ENCODE results near the gene RAP2B. TPM values are rescaled to one million over a fixed set of nuclear protein-coding genes. Genes with fewer than 3 reads are reported as not detected.

The RAP2B gene
- polyA plus RNA-seq, 1 donor (not counting 4 experiments of a cell fraction or from before 2014, with no cell fraction given), result 20.1 TPM

DNA sequence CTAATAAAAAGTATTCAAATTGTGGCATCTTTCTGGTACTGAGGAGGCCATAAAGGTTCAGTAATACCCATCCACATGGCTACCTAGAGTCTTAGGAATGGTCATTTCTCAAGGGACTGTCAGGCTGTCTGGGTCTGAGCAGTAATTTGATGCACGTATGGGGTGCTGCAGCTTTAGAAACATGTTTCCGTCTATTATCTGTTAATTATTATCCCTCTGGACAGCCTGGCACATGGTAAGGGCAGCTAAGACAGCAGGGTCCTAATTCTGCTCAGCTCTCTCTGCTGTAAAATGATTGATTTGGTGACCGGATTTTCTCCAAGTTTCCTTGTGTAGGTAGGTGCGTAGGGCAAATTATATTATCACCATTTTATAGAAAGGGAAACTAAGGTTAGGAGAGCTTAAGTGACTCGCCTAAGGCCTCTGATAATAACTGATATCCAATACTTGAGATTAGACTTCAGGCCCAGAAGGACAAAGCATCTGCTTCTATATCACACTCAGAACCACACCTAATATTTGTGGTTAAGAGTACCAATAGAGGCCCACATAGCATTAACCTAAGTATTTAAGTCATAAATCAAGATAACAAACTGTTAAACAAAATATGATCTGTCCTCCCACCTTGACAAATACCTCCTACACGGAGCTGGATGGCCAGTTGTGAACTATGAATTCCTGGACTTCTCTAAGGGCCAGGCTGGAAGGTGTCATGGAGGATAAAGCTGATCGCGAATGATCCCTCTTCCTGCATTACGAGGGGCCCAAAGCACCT, 2.9 kb upstream of the RAP2B start:
- dilution Hi-C loops (cut with MboI; ENCODE audit: extremely low pct_ligation_motif_present, low sequenced_read_pairs), result no loop called here
- Histone ChIP-seq H3K27ac (ENCODE audit: control insufficient read depth, insufficient read depth, low read length) (peak overlapping the region; percentile 95), H3K36me3 (ENCODE audit: control insufficient read depth in 2 of 2, extremely low read depth in 1 of 2, insufficient read depth in 2 of 2, low read length in 2 of 2) (peaks cover 0 to 2% of the 10 kb centered on the region in 2 experiments), H3K4me3 (ENCODE audit: control insufficient read depth in 2 of 3, extremely low read depth in 1 of 3, insufficient read depth in 2 of 3, low read depth in 1 of 3, low read length in 3 of 3) (no peak overlapping the region), H3K9me3 (ENCODE audit: control insufficient read depth, low read depth, low read length) (no peaks in the 10 kb centered on the region), H3K79me2 (ENCODE audit: control insufficient read depth, insufficient read depth, low read length) (peaks cover 21% of the 10 kb centered on the region), H3K4me2 (ENCODE audit: control insufficient read depth, extremely low read depth, insufficient read depth, low read depth, low read length) (peak overlapping the region; percentile 79), H3K4me1 (ENCODE audit: control insufficient read depth, extremely low read depth, insufficient read depth, low read length) (peaks cover 14% of the 10 kb centered on the region), H4K20me1 (ENCODE audit: control insufficient read depth, extremely low read depth, insufficient read depth, low read length) (peaks cover 6% of the 10 kb centered on the region), H3K9me1 (ENCODE audit: control insufficient read depth, extremely low read depth, insufficient read depth, low read length) (no peaks in the 10 kb centered on the region), H2AFZ (ENCODE audit: control insufficient read depth, low read length) (peak overlapping the region; percentile 45), H3K9ac (ENCODE audit: control insufficient read depth, extremely low read depth, insufficient read depth, low read length) (peak overlapping the region; percentile 96), H3K27me3 (ENCODE audit: control insufficient read depth, extremely low read depth, insufficient read depth, low read length) (no peaks in the 10 kb centered on the region)
- DNase-seq (ENCODE audit: low read depth, low spot score) (no peak), FAIRE-seq (peak; percentile 17)
- no peak for TF ChIP-seq EZH2 (IDR thresholded peaks at IDR 0.05; ENCODE audit: low read length)
- TF ChIP-seq, protein P1, sequence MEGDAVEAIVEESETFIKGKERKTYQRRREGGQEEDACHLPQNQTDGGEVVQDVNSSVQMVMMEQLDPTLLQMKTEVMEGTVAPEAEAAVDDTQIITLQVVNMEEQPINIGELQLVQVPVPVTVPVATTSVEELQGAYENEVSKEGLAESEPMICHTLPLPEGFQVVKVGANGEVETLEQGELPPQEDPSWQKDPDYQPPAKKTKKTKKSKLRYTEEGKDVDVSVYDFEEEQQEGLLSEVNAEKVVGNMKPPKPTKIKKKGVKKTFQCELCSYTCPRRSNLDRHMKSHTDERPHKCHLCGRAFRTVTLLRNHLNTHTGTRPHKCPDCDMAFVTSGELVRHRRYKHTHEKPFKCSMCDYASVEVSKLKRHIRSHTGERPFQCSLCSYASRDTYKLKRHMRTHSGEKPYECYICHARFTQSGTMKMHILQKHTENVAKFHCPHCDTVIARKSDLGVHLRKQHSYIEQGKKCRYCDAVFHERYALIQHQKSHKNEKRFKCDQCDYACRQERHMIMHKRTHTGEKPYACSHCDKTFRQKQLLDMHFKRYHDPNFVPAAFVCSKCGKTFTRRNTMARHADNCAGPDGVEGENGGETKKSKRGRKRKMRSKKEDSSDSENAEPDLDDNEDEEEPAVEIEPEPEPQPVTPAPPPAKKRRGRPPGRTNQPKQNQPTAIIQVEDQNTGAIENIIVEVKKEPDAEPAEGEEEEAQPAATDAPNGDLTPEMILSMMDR (optimal IDR thresholded peaks at IDR 0.05 in 1 of 3, IDR thresholded peaks at IDR 0.05 in 1 of 3, conservative IDR thresholded peaks at IDR 0.05 in 1 of 3; ENCODE audit: extremely low read depth in 1 of 3, insufficient read depth in 2 of 3, low read length in 3 of 3), result no peak

GRCh38 chr3:153159771-153160397, 2.1 kb upstream of the RAP2B start:
- H4K20me1 ChIP-seq (ENCODE audit: control insufficient read depth, extremely low read depth, insufficient read depth, low read length), result peaks cover 10% of the 10 kb centered on the region
- dilution Hi-C loops (cut with MboI; ENCODE audit: extremely low pct_ligation_motif_present, low sequenced_read_pairs), result no loop called here
- H3K4me1 ChIP-seq (ENCODE audit: control insufficient read depth, extremely low read depth, insufficient read depth, low read length), result peaks cover 14% of the 10 kb centered on the region
- H2AFZ ChIP-seq (ENCODE audit: control insufficient read depth, low read length), result peak overlapping the region; percentile 45
- no peaks in the 10 kb centered on the region for H3K27me3 ChIP-seq (ENCODE audit: control insufficient read depth, extremely low read depth, insufficient read depth, low read length)
- H3K9me1 ChIP-seq (ENCODE audit: control insufficient read depth, extremely low read depth, insufficient read depth, low read length), result no peaks in the 10 kb centered on the region
- no peak for DNase-seq (ENCODE audit: low read depth, low spot score)
- peak overlapping the region; percentile 59 to 87 (median 64) for H3K4me3 ChIP-seq (ENCODE audit: control insufficient read depth in 2 of 3, extremely low read depth in 1 of 3, insufficient read depth in 2 of 3, low read depth in 1 of 3, low read length in 3 of 3)
- H3K27ac ChIP-seq (ENCODE audit: control insufficient read depth, insufficient read depth, low read length), result peak overlapping the region; percentile 95
- H3K4me2 ChIP-seq (ENCODE audit: control insufficient read depth, extremely low read depth, insufficient read depth, low read depth, low read length), result peak overlapping the region; percentile 79
- no peak for TF ChIP-seq EZH2 (IDR thresholded peaks at IDR 0.05; ENCODE audit: low read length)
- TF ChIP-seq, protein P1 (optimal IDR thresholded peaks at IDR 0.05 in 1 of 3, IDR thresholded peaks at IDR 0.05 in 1 of 3, conservative IDR thresholded peaks at IDR 0.05 in 1 of 3; ENCODE audit: extremely low read depth in 1 of 3, insufficient read depth in 2 of 3, low read length in 3 of 3), result no peak
- H3K9me3 ChIP-seq (ENCODE audit: control insufficient read depth, low read depth, low read length), result no peaks in the 10 kb centered on the region
- peaks cover 28% of the 10 kb centered on the region for H3K79me2 ChIP-seq (ENCODE audit: control insufficient read depth, insufficient read depth, low read length)
- peaks cover 2 to 7% of the 10 kb centered on the region in 2 experiments for H3K36me3 ChIP-seq (ENCODE audit: control insufficient read depth in 2 of 2, extremely low read depth in 1 of 2, insufficient read depth in 2 of 2, low read length in 2 of 2)
- FAIRE-seq, result no peak
- H3K9ac ChIP-seq (ENCODE audit: control insufficient read depth, extremely low read depth, insufficient read depth, low read length), result peak overlapping the region; percentile 96

Measured in keratinocyte (primary cell).